Activated T-helper 2 cell treated with anti-CD3 and anti-CD28 coated beads, Interferon-gamma antibody, Interleukin-2, Interleukin-4, amounts not matched to agents 10 μg/mL and 5 μg/mL and 100 μg/mL, durations not matched to agents 14 hours and 24 hours and 36 hours (primary cell): ENCODE measurements around the gene POTEJ. TPM values are rescaled to one million over a fixed set of nuclear protein-coding genes. Genes with fewer than 3 reads are reported as not detected.
"Not testable (repeated sequence)": the region's sequence is repeated elsewhere in the genome, so short reads cannot be mapped to it uniquely, and the experiment has no call there.

Experiments used
- DNase-seq: peaks from one replicate; pipeline ENCODE4 v3.0.0; 2021; ENCODE audit warnings: low spot score
- H3K27ac Mint-ChIP-seq: one replicate; pipeline ENCODE4 v1.8.0; 2021; ENCODE audit warnings: mixed read lengths
- H3K27me3 Mint-ChIP-seq: one replicate; pipeline ENCODE4 v1.8.0; 2021; ENCODE audit warnings: low read depth, mixed read lengths
- H3K36me3 Mint-ChIP-seq: one replicate; pipeline ENCODE4 v1.8.0; 2021; ENCODE audit warnings: low read depth, mixed read lengths
- H3K4me1 Mint-ChIP-seq: one replicate; pipeline ENCODE4 v1.8.0; 2021; ENCODE audit warnings: low read depth, mixed read lengths
- H3K4me3 Mint-ChIP-seq: one replicate; pipeline ENCODE4 v1.8.0; 2021; ENCODE audit warnings: low read depth, mild to moderate bottlenecking, moderate library complexity, mixed read lengths
- H3K9me3 Mint-ChIP-seq: one replicate; pipeline ENCODE4 v1.8.0; 2021; ENCODE audit warnings: mixed read lengths
- intact Hi-C: fragments of 100-400 bp; cut with micrococcal nuclease; formaldehyde crosslinking; loops from one replicate; pipeline ENCODE4 v1.15.1; 2023
- total RNA-seq: library from RNA; stranded (reverse); gene quantifications from 2 replicates; pipeline ENCODE4 v1.2.3, GENCODE V29; 2022

Gene POTEJ
- total RNA-seq, 1 donor from 2014 or later, result not detected

DNA sequence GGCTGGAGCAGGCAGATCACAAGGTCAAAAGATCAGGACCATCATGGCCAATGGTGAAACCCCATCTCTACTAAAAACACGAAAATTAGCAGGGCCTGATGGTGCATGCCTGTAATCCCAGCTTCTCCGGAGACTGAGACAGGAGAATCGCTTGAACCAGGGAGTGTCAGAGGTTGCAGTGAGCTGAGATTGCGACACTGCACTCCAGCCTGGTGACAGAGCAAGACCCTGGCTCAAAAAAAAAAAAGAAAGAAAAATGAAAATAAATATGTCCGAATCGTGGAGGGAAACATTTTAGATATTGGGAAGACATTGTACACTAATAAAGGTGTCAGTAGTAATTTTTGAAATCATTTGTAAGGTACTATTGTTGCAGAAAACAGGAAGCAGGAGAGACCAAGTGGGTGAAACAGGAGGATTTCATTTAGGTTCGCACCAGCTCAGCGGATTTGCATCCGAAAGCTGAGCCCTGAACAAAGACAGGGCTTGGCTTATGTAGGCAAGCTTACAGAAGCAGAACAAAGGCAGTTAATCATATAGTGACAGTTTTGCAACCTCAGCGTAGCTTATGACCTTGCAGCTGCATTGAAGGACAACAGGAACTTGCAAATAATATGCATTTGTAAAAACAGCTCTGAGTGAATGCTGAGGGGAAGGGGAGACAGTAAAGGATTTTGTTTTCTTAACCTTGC is 17.7 kb downstream of the POTEJ start:
- H3K4me3 Mint-ChIP-seq, DNase-seq, H3K4me1 Mint-ChIP-seq, intact Hi-C loops, H3K9me3 Mint-ChIP-seq, H3K27me3 Mint-ChIP-seq, H3K36me3 Mint-ChIP-seq, H3K27ac Mint-ChIP-seq: not testable (repeated sequence)

DNA sequence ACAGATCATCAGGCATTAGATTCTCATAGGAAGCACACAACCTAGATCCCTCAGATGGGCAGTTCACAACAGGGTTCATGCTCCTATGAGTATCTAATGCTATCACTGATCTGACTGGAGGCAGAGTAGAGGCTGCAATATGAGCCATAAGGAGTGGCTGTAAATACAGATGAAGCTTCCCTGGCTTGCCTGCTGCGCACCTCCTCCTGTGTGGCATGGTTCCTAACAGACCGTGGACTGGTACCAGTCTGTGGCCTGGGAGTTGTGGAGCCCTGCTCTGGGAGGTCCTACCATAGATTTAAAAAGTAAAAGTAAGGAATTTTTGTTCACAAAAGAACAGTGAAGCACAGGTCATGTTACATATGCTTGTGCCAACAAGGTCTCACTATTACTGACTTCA is 27.7 kb downstream of the POTEJ start:
- H3K4me1 Mint-ChIP-seq, H3K4me3 Mint-ChIP-seq, H3K9me3 Mint-ChIP-seq, DNase-seq, intact Hi-C loops, H3K36me3 Mint-ChIP-seq, H3K27me3 Mint-ChIP-seq, H3K27ac Mint-ChIP-seq: not testable (repeated sequence)

GRCh38 chr2:130641688-130642087 is 30.4 kb downstream of the POTEJ start:
- H3K36me3 Mint-ChIP-seq, DNase-seq, H3K9me3 Mint-ChIP-seq, H3K4me1 Mint-ChIP-seq, H3K27ac Mint-ChIP-seq, intact Hi-C loops, H3K27me3 Mint-ChIP-seq, H3K4me3 Mint-ChIP-seq: not testable (repeated sequence)

DNA sequence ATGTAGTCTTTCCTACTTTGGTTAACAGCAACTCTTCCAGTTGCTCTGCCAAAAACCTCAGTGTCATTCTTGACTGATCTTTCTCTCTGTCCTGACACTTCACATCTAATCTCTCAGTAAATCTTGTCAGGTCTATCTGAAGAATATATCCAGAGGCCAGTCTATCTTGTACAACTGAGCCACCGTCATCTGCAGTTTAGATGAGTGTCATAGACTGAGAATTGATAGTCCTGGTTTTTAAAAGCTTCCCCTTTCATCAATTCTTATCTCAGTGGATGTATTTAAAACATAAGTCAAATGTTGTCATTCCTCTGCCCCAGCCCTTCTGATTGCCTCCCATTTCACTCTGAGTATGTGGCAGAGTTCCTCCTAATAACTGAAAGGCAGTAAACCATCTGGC is 38.0 kb downstream of the POTEJ start:
- H3K36me3 Mint-ChIP-seq, result not testable (repeated sequence)

DNA sequence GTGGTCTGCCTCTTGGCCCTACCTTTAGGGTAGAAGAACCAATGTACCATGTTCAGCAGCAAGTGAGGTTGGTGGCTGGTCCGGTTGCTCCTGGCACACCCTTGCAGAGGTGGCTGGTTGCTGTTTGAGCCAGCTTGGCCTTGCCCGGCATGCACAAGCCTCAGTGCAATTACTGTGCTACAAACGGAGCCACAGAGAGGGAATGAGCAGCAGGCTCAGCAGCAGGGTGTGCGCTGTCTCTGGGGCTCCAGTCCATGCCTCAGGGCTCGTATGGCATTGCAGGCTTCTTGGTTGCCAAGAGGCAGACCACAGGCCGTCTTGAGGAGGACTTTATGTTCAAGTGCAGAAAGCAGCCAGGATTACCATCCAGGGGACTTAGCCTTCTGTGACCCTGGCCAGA is 53.3 kb downstream of the POTEJ start:
- H3K4me3 Mint-ChIP-seq, H3K4me1 Mint-ChIP-seq, intact Hi-C loops, H3K36me3 Mint-ChIP-seq, H3K27me3 Mint-ChIP-seq, H3K9me3 Mint-ChIP-seq, DNase-seq, H3K27ac Mint-ChIP-seq: not testable (repeated sequence)

More for the DNA sequence above, 38.0 kb downstream of the POTEJ start:
- H3K27me3 Mint-ChIP-seq, H3K9me3 Mint-ChIP-seq, H3K27ac Mint-ChIP-seq, H3K4me1 Mint-ChIP-seq, DNase-seq, H3K4me3 Mint-ChIP-seq, intact Hi-C loops: not testable (repeated sequence)

GRCh38 chr2:130665596-130665995 is 54.4 kb downstream of the POTEJ start:
- H3K4me1 Mint-ChIP-seq, H3K9me3 Mint-ChIP-seq, DNase-seq, H3K36me3 Mint-ChIP-seq, intact Hi-C loops, H3K4me3 Mint-ChIP-seq, H3K27me3 Mint-ChIP-seq, H3K27ac Mint-ChIP-seq: not testable (repeated sequence)

DNA sequence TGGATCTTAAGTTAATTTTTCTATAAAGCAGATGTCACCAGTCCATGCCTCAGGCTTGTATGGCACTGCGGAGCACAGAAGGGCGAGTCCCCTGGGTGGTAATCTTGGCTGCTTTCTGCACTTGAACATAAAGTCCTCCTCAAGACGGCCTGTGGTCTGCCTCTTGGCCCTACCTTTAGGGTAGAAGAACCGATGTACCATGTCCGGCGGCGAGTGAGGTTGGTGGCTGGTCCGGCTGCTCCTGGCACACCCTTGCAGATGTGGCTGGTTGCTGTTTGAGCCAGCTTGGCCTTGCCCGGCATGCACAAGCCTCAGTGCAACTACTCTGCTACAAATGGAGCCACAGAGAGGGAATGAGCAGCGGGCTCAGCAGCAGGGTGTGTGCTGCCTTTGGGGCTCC is 56.3 kb downstream of the POTEJ start:
- DNase-seq, H3K9me3 Mint-ChIP-seq, H3K4me1 Mint-ChIP-seq, intact Hi-C loops, H3K27ac Mint-ChIP-seq, H3K36me3 Mint-ChIP-seq, H3K27me3 Mint-ChIP-seq, H3K4me3 Mint-ChIP-seq: not testable (repeated sequence)

GRCh38 chr2:130670026-130670745 is 58.9 kb downstream of the POTEJ start:
- H3K36me3 Mint-ChIP-seq, H3K27ac Mint-ChIP-seq, H3K27me3 Mint-ChIP-seq, DNase-seq, H3K4me3 Mint-ChIP-seq, H3K9me3 Mint-ChIP-seq, intact Hi-C loops, H3K4me1 Mint-ChIP-seq: not testable (repeated sequence)

DNA sequence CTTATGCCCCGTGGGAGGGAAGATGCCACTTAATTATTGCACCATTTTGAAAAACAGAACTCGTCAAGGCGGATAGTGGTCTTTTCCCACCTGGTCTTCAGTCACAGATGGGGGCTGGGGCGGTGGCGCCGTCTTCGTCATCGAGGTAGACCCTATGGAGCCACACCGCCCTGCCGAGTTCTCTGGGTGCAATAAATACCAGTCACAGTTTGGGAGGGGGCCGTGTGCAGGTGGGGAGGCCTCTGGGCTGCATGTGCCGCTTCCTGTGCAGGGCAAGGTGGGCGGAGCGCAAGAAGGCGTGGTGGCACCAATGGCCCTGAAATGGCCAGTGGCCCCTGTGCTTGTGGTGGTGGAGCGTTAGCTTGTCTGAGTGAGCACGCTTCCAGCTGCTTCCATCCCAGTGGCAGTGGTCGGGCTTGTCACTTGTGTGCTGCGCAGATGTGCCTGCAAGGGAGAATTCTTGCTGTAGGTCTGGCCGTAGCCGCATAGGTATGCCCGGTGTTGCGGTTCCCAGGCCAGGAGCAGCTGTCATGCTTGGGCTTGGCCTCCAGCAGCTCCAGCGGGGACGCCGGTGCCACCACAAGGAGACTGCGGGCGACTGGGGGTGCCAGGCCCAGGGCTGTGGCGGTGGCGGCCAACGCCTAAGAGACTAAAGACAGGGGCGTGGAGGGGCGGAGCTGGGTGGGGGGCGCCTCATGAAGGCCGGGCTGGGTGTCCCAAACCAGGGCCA is 81.0 kb downstream of the POTEJ start:
- H3K36me3 Mint-ChIP-seq, H3K27ac Mint-ChIP-seq, H3K4me3 Mint-ChIP-seq, intact Hi-C loops, H3K4me1 Mint-ChIP-seq, H3K27me3 Mint-ChIP-seq, DNase-seq, H3K9me3 Mint-ChIP-seq: not testable (repeated sequence)

DNA sequence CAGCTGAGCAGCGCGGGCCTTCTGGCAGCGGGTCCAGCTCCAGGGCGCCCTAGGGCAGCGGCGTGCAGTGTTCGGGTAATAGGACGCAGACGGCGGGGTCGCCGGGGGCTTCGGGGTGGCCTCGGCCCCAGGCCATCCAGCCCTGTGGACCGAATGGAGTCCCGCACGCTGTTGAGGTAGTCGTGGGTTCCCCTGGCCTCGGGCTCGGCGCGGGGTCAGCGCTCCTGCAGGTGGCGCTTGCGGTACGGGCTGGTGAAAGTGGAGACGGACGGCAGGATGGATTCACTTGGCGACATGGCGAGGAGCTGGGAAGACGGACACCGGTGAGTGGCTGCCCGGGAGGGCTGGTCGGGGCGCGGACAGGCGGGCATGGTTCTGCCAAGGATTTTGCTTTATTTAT is 82.2 kb downstream of the POTEJ start:
- H3K4me3 Mint-ChIP-seq, H3K9me3 Mint-ChIP-seq, H3K36me3 Mint-ChIP-seq, H3K4me1 Mint-ChIP-seq, DNase-seq, H3K27ac Mint-ChIP-seq, H3K27me3 Mint-ChIP-seq, intact Hi-C loops: not testable (repeated sequence)

DNA sequence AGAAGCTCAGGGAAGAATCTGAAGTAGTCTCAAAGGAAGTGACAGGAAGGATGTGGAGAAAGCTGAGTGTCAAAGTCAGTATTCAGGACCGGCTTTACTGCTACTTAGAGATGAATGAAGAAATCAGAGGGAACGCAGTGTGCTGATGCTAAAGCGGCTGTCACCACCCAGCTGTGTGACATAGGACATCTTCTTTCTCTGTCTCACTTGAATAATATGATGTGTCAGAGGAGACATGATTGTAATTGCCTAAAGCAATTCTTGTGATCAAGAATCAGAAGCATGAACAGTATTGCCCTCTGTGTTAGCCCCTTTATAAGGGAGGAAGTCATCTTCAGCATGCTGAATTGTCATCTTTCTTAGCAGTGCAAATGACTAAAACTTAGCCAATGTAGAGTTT is 92.0 kb downstream of the POTEJ start:
- H3K27me3 Mint-ChIP-seq, H3K27ac Mint-ChIP-seq, intact Hi-C loops, DNase-seq, H3K9me3 Mint-ChIP-seq, H3K4me3 Mint-ChIP-seq, H3K36me3 Mint-ChIP-seq, H3K4me1 Mint-ChIP-seq: not testable (repeated sequence)
